Testis (tissue), 5 donors: ENCODE results near the gene CA14. TPM values are rescaled to one million over a fixed set of nuclear protein-coding genes. Genes with fewer than 3 reads are reported as not detected.
"Not testable (repeated sequence)": the region's sequence is repeated elsewhere in the genome, so short reads cannot be mapped to it uniquely, and the experiment has no call there.

ENCODE experiments used
- DNase-seq: peaks from one replicate; pipeline ENCODE4 v3.0.0-alpha.2; 2019
- H3K27ac ChIP-seq, 2 donors: fragments of 200-600 bp; sonication (generic); one replicate each; pipeline ENCODE4 v1.5.1; 2019
- H3K27me3 ChIP-seq: fragments of 200-600 bp; sonication (generic); one replicate; pipeline ENCODE4 v1.5.1; 2019
- H3K36me3 ChIP-seq: fragments of 200-600 bp; sonication (generic); one replicate; pipeline ENCODE4 v1.5.1; 2017; ENCODE audit warnings: low read depth; ENCODE audit errors: missing control alignments
- H3K4me1 ChIP-seq: fragments of 200-600 bp; sonication (generic); one replicate; pipeline ENCODE4 v1.5.1; 2019
- H3K4me3 ChIP-seq, 2 donors: fragments of 200-600 bp; sonication (generic); one replicate each; pipeline ENCODE4 v1.5.1; 2017 to 2019
- H3K9me3 ChIP-seq: fragments of 200-600 bp; sonication (generic); one replicate; pipeline ENCODE4 v1.5.1; 2017
- POLR2A ChIP-seq: fragments of 450-650 bp; IDR thresholded peaks from one replicate; pipeline ENCODE4 v1.6.1; 2017; ENCODE audit warnings: antibody characterized with exemption, mild to moderate bottlenecking, moderate library complexity
- WGBS, 2 donors: methylation state at CpG; one replicate each; pipeline ENCODE4 v1.1.5; 2018; 5-methylcytosine and 5-hydroxymethylcytosine counted together
- intact Hi-C: fragments of 100-400 bp; cut with DNase I; formaldehyde crosslinking; loops from one replicate; pipeline ENCODE4 v1.15.1; 2023; ENCODE audit warnings: low total_unique reads
- long read RNA-seq, 2 donors: transcript quantifications; one replicate each; lab custom pipeline, GENCODE V29; 2026
- polyA plus RNA-seq: library from polyadenylated mRNA; stranded (reverse); fragments of 350-450 nt; fragmentation: Illumina TruSeq; extraction: RNeasy Lipid Tissue Mini Kit (QIAGEN cat#74804); gene quantifications from one replicate; pipeline ENCODE4 v1.2.3, GENCODE V29; 2014; ENCODE audit warnings: low read depth, low replicate concordance; ENCODE audit not compliant: insufficient read depth
- total RNA-seq, 2 donors: library from RNA; depleted of rRNA; stranded (reverse); fragments of >200 nt; gene quantifications; one replicate each; pipeline ENCODE4 v1.2.3, GENCODE V29; 2016
- TF ChIP-seq, protein P1 (sequence below), 3 experiments: fragments of 450-650 bp in 2 of 3; fragments of 200-600 bp in 1 of 3; sonication (generic) in 1 of 3; IDR thresholded peaks; one replicate each; pipeline ENCODE4 v1.5.1; 2016 to 2019; ENCODE audit warnings: antibody characterized with exemption in 3 of 3, mild to moderate bottlenecking in 2 of 3, moderate library complexity in 1 of 3

CA14 gene
- total RNA-seq (under 1 TPM in 1 of 2 donors, not detected in 1; 0.25 TPM), polyA plus RNA-seq (0.98 TPM)
- long read RNA-seq, donor 1, partial matches to known transcripts, result 5 of 83 reads
- long read RNA-seq, donor 1, other reads (novel, unspliced or antisense), result 78 of 83 reads
- long read RNA-seq, donor 2, partial matches to known transcripts, result 38 of 38 reads
- long read RNA-seq, donor 2, other reads (novel, unspliced or antisense), result 0 of 38 reads

GRCh38 chr1:150257624-150258585, at the start of gene CA14:
TSS of gene CA14 (plus strand) at chr1:150257774. CDS start at chr1:150258129, 355 bp downstream.
- Histone ChIP-seq H3K27me3 (no peaks in the 10 kb centered on the region), H3K36me3 (no peaks in the 10 kb centered on the region), H3K27ac (peak within 1 kb of the TSS in 1 of 2 donors; percentile 22), H3K9me3 (no peaks in the 10 kb centered on the region), H3K4me3 (no peak within 1 kb of the TSS), H3K4me1 (peaks cover 43% of the 10 kb centered on the region)
- DNase-seq, result peak; percentile 42
- intact Hi-C loops, result no loop called here
- WGBS, 2 donors, result 45 to 67% methylated on average over 9 to 13 of the region's 13 CpGs
- TF ChIP-seq, protein P1, sequence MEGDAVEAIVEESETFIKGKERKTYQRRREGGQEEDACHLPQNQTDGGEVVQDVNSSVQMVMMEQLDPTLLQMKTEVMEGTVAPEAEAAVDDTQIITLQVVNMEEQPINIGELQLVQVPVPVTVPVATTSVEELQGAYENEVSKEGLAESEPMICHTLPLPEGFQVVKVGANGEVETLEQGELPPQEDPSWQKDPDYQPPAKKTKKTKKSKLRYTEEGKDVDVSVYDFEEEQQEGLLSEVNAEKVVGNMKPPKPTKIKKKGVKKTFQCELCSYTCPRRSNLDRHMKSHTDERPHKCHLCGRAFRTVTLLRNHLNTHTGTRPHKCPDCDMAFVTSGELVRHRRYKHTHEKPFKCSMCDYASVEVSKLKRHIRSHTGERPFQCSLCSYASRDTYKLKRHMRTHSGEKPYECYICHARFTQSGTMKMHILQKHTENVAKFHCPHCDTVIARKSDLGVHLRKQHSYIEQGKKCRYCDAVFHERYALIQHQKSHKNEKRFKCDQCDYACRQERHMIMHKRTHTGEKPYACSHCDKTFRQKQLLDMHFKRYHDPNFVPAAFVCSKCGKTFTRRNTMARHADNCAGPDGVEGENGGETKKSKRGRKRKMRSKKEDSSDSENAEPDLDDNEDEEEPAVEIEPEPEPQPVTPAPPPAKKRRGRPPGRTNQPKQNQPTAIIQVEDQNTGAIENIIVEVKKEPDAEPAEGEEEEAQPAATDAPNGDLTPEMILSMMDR (IDR thresholded peaks at IDR 0.05), result no peak
- no peak for TF ChIP-seq POLR2A

- H3K36me3 ChIP-seq, H3K4me3 ChIP-seq, DNase-seq, H3K9me3 ChIP-seq, H3K4me1 ChIP-seq, H3K27ac ChIP-seq, H3K27me3 ChIP-seq, intact Hi-C loops: not testable (repeated sequence)
- 86 to 93% methylated on average over 6 of the region's 6 CpGs for WGBS, 2 donors
Measured at GRCh38 chr1:150208460-150208859, 49.1 kb upstream of the CA14 start.

DNA sequence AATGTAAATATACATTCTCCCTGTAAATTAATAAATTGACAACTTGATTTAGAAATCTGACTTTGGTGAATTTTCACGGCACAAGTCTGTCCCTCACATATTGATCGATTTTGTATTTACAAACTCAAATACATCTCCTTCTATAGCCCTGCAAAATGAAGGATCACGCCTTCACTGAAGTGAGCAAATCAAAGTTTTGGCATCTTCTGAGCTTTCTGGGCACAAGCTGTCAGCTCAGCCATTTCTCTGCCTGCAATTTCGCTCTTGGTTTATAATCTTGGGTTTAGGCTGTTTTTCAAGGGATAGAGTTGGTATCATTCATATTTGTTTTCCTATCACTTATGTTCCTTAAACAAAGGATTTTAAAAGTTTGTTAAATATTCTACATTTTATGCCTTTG, 47.5 kb upstream of the CA14 start:
- DNase-seq, result no peak
- Histone ChIP-seq H3K27me3 (no peaks in the 10 kb centered on the region), H3K4me1 (peaks cover 3% of the 10 kb centered on the region), H3K27ac (no peak overlapping the region), H3K9me3 (no peaks in the 10 kb centered on the region), H3K36me3 (no peaks in the 10 kb centered on the region), H3K4me3 (no peak overlapping the region)
- intact Hi-C loops, result no loop called here
- TF ChIP-seq, protein P1 (IDR thresholded peaks at IDR 0.05), result no peak
- no peak for TF ChIP-seq POLR2A
- 95 to 96% methylated on average over 4 of the region's 4 CpGs for WGBS, 2 donors

- Histone ChIP-seq H3K27me3 (no peaks in the 10 kb centered on the region), H3K9me3 (no peaks in the 10 kb centered on the region), H3K27ac (no peak overlapping the region), H3K36me3 (no peaks in the 10 kb centered on the region), H3K4me1 (peaks cover 3% of the 10 kb centered on the region), H3K4me3 (no peak overlapping the region)
- 89 to 90% methylated on average over 4 of the region's 4 CpGs for whole genome bisulfite sequencing, 2 donors
- intact Hi-C loops, result no loop called here
- no peak for TF ChIP-seq POLR2A
- TF ChIP-seq, protein P1 (IDR thresholded peaks at IDR 0.05), result no peak
- DNase-seq, result no peak
Measured at GRCh38 chr1:150210706-150211105, 46.9 kb upstream of the CA14 start.

DNA sequence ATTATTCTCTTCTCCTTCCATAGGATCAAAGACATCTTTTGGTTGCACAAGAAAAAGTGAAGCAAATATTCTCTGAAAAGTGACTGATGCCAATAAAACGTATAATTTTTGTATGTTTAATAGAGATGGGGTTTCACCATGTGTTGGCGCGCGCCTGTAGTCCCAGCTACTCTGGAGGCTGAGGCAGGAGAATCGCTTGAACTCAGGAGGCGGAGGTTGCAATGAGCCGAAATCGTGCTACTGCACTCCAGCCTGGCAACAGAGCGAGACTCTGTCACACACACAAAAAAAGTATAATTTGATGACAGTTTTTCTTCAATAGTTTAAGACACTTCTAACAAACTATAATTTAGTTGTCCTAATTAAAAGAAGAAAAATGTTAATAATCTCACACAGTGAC, 45.5 kb upstream of the CA14 start:
- no peaks in the 10 kb centered on the region for H3K36me3 ChIP-seq

More for the DNA sequence above, 45.5 kb upstream of the CA14 start:
- Histone ChIP-seq H3K4me3 (no peak overlapping the region), H3K27ac (no peak overlapping the region), H3K4me1 (peaks cover 3% of the 10 kb centered on the region), H3K9me3 (no peaks in the 10 kb centered on the region), H3K27me3 (no peaks in the 10 kb centered on the region)
- intact Hi-C loops, result no loop called here
- TF ChIP-seq, protein P1 (IDR thresholded peaks at IDR 0.05), result no peak
- no peak for TF ChIP-seq POLR2A
- WGBS, 2 donors, result 58 to 66% methylated on average over 9 of the region's 9 CpGs
- DNase-seq, result no peak
